Thoracic aorta endothelial cell (primary cell): ENCODE measurements around the gene CCDC17. TPM values are rescaled to one million over a fixed set of nuclear protein-coding genes. Genes with fewer than 3 reads are reported as not detected.

Experiments used
- small RNA-seq: library from RNA; depleted of rRNA; stranded (forward); fragments of <200 nt; gene quantifications from one replicate; pipeline ENCODE3, GENCODE V24; 2012
- total RNA-seq: library from RNA; depleted of rRNA; stranded (reverse); fragments of >200 nt; gene quantifications from 2 replicates; pipeline ENCODE4 v1.2.3, GENCODE V29; 2012

CCDC17 gene
- total RNA-seq, result 1.7 TPM in 2 replicates

DNA sequence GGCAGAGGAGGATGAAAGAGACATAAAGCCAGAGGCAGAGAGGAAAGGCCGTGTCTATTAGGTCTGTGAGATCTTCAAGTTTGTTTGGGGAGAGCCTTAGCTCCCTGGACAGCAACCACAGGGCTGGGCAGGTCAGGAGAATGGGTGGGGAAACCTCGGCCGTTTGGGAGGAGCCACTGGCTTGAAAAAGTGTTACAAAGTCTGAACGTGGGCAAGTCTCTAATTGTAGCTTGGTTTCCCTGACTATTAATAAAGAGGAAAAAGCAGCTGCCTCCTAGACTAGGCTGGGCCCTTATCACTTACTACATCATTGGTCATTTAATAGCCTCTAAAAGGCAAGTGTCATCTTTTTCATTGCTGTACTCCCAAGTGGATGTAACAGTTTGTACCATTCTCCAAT is at the start of gene CCDC17:
Gene CCDC17 (minus strand): TSS at position 83 of the 400 bp plus-strand sequence. CDS start 145 bp downstream, outside the sequence.

GRCh38 chr1:45583666-45584350 is 40.0 kb downstream of the CCDC17 start, which contains the start of gene NASP:
Gene NASP (plus strand): TSS chr1:45584041. CDS start chr1:45584147, 106 bp downstream.

Small RNAs within 50 kb of the gene (small RNA-seq; reads per million reads assigned to genes)
- gene AL355480.1 (not detected), gene AL355480.2 (not detected), gene AL355480.3 (not detected), gene AL355480.4 (not detected)

Other genes with a start within 250 kb of the CCDC17 start
- gene TESK2, start 132.9 kb downstream of the CCDC17 start, total RNA-seq, result 2.0 and 2.2 TPM in 2 replicates
- 1.1 and 1.4 TPM in 2 replicates for gene CCDC163, start 124.0 kb downstream of the CCDC17 start, total RNA-seq
- gene MMACHC, start 123.8 kb downstream of the CCDC17 start, total RNA-seq, result 1.7 and 2.9 TPM in 2 replicates
- 669 and 721 TPM in 2 replicates for gene PRDX1, start 102.2 kb downstream of the CCDC17 start, total RNA-seq
- 112 and 120 TPM in 2 replicates for gene AKR1A1, start 73.2 kb downstream of the CCDC17 start, total RNA-seq
- gene NASP, start 40.0 kb downstream of the CCDC17 start, total RNA-seq, result 112 and 139 TPM in 2 replicates
- 116 and 121 TPM in 2 replicates for gene GPBP1L1, start 62.5 kb upstream of the CCDC17 start, total RNA-seq
- gene TMEM69, start 64.1 kb upstream of the CCDC17 start, total RNA-seq, result 20.7 and 37.8 TPM in 2 replicates
- 6.7 and 8.1 TPM in 2 replicates for gene IPP, start 126.6 kb upstream of the CCDC17 start, total RNA-seq
- 30.1 and 32.7 TPM in 2 replicates for gene MAST2, start 179.6 kb upstream of the CCDC17 start, total RNA-seq